Loucy (cell line): ENCODE measurements around the gene THBS1.

Experiments used
- EZH2phosphoT487 ChIP-seq: fragments of 200-600 bp; IDR thresholded peaks from 2 replicates; pipeline ENCODE4 v1.6.1; 2018; ENCODE audit warnings: antibody characterized with exemption, mild to moderate bottlenecking, moderate library complexity, borderline replicate concordance
- TF ChIP-seq, protein P1 (sequence below): fragments of 200-600 bp; sonication (generic); conservative IDR thresholded peaks from 2 replicates; pipeline ENCODE4 v1.5.1; 2014; ENCODE audit warnings: mild to moderate bottlenecking, antibody characterized with exemption, low read length

DNA sequence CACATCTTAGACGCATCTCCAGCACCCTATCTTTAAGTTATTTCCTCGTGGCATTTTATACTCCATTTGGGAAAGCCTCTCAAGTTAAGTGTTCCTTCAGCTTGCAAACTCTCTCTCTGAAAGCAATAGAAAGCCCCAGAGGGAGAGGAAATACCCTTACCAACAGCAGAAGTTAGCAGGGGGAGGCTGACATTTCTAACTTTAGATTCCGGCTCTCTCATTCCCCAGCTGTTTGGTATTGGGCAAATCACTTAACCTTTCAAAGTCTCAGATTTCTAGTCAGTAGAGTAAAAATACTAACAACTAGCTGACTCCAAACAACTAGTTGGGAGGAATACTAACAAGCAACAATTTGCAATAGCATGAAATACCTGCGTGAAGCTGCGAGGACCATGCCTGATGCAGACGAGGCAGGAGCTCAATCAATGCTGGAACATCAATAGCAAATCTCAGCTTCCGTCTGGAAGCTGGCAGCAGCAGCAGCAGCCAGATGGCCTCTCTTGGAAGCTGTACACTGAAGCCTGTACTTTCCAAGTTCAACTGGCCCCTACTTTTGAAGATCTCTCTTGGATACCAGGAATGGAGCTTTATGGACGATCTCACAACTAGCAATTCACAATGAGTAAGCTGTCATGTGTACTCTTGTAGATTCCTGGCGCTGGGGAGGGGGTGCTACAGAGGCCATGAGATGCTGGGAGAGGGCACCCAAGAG is 47.8 kb downstream of the THBS1 start:
- TF ChIP-seq, protein P1, sequence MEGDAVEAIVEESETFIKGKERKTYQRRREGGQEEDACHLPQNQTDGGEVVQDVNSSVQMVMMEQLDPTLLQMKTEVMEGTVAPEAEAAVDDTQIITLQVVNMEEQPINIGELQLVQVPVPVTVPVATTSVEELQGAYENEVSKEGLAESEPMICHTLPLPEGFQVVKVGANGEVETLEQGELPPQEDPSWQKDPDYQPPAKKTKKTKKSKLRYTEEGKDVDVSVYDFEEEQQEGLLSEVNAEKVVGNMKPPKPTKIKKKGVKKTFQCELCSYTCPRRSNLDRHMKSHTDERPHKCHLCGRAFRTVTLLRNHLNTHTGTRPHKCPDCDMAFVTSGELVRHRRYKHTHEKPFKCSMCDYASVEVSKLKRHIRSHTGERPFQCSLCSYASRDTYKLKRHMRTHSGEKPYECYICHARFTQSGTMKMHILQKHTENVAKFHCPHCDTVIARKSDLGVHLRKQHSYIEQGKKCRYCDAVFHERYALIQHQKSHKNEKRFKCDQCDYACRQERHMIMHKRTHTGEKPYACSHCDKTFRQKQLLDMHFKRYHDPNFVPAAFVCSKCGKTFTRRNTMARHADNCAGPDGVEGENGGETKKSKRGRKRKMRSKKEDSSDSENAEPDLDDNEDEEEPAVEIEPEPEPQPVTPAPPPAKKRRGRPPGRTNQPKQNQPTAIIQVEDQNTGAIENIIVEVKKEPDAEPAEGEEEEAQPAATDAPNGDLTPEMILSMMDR, result no peak
- TF ChIP-seq EZH2phosphoT487, result no peak
